ENCODE measurements around the gene DDX41. TPM values are rescaled to one million over a fixed set of nuclear protein-coding genes. Genes with fewer than 3 reads are reported as not detected.
A peak's percentile ranks its signal among the peaks of the same experiment; 100 is the strongest.

The DDX41 gene
- total RNA-seq, 1 experiment from 2014 or later = 104 TPM

DNA sequence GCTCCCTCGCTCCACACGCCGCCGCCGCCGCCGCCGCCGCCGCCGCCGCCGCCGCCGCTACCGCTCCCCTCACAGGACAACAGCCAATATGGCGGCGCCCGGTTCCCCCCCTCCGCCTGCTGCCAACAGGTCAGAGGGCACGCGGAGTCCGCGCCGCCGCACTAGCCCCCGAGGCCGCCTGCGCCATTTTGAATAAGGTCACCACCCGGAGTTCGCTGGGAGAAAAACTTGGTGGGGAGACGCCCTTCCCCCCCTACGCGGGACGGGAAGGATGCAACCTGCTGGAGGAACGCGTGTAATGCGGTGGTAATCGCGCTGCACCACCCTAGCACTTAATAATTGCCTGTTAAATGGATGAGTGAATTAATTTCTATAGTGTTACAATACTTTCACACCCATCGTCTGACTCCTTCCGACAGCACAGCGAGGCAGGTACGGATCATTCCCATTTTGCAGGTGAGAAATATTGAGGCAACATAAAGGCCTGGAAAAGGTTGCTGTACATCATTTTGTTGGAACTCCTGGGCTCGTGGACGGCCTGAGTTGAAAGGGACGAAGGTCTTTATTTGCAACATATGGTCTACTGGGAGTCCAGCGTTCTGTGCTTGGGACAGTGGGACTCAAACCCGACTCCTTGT is 37.8 kb upstream of the DDX41 start, which contains the start of gene FAM193B:
FAM193B (minus strand) TSS at position 90 of the 638 bp plus-strand sequence. CDS start 105 bp downstream, outside the sequence.
- Histone ChIP-seq H4K20me1 (ENCODE audit: insufficient read depth, low read depth, low read length) (peaks cover 13% of the 10 kb centered on the region; the same call in 1 of the 2 replicates), H3K9me2 (replicated peaks; ENCODE audit: insufficient read depth, low read length) (no peaks in the 10 kb centered on the region), H3K79me2 (ENCODE audit: low read length) (peaks cover 45% of the 10 kb centered on the region), H3K27me3 (ENCODE audit: low read length) (no peaks in the 10 kb centered on the region), H3K36me3 (ENCODE audit: insufficient read depth, low read length) (peaks cover 13% of the 10 kb centered on the region; the same call in 1 of the 2 replicates), H3K27ac (ENCODE audit: low read length) (peak within 1 kb of the TSS; percentile 44; the same call in 1 of the 2 replicates), H3K4me1 (ENCODE audit: low read length) (peaks cover 37% of the 10 kb centered on the region), H3K4me3 (ENCODE audit: low read length) (peak within 1 kb of the TSS; percentile 92), H3K9ac (ENCODE audit: low read length) (peak within 1 kb of the TSS; percentile 94), H2AFZ (ENCODE audit: low read length) (peak within 1 kb of the TSS; percentile 76; the same call in 1 of the 2 replicates), H3K4me2 (ENCODE audit: low read depth, low read length, poor library complexity, severe bottlenecking) (peak within 1 kb of the TSS; percentile 93), H3K9me3 (ENCODE audit: low read length) (no peaks in the 10 kb centered on the region)
- DNase-seq = peak; percentile 97

DNA sequence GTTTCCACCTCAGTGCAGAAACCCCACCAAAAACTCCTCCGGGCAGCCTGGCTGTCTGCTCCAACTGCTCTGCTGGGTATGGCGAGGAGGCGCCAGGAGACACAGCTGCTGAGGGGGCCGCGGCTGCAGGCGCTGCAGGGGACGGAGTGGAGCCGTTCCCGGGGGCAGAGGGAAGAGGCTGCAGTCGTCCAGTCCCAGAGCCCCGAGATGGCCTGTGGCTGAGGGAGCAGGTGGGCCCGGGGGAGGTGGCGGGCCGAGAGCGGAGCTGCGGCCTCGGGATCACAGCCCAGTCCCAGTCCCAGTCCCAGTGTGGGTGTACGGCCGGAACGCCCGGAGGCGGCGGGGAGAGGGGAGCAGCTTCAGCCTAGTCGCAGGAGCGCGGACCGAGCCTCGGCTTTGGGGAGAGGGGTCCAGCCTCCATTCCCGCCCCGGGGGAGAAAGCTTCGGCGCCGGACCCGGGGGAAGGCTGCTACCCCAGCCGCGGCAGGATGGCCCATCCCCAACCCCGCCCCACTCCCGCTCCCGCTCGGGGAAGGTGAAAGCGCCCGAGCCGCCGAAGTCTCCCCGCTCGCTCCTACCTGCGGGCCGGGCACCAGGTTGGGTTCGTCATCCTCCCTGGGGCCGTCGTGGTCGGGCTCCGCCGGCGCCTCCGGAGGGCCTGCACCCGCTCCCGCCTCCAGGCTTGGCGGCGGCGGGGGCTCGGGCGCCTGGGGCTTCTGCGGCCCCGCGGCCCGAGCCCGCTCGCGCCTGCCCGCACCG is 37.1 kb upstream of the DDX41 start:
- Histone ChIP-seq H3K36me3 (ENCODE audit: insufficient read depth, low read length) (peaks cover 13% of the 10 kb centered on the region; the same call in 1 of the 2 replicates), H3K27ac (ENCODE audit: low read length) (peak overlapping the region; percentile 44; the same call in 1 of the 2 replicates), H3K4me3 (ENCODE audit: low read length) (peak overlapping the region; percentile 92), H3K4me2 (ENCODE audit: low read depth, low read length, poor library complexity, severe bottlenecking) (peak overlapping the region; percentile 93), H2AFZ (ENCODE audit: low read length) (no peak overlapping the region), H3K9ac (ENCODE audit: low read length) (peak overlapping the region; percentile 94), H3K9me2 (replicated peaks; ENCODE audit: insufficient read depth, low read length) (no peaks in the 10 kb centered on the region), H3K4me1 (ENCODE audit: low read length) (peaks cover 37% of the 10 kb centered on the region), H4K20me1 (ENCODE audit: insufficient read depth, low read depth, low read length) (peaks cover 13% of the 10 kb centered on the region; the same call in 1 of the 2 replicates), H3K79me2 (ENCODE audit: low read length) (peaks cover 49% of the 10 kb centered on the region), H3K27me3 (ENCODE audit: low read length) (no peaks in the 10 kb centered on the region), H3K9me3 (ENCODE audit: low read length) (no peaks in the 10 kb centered on the region)
- DNase-seq = peak; percentile 63

DNA sequence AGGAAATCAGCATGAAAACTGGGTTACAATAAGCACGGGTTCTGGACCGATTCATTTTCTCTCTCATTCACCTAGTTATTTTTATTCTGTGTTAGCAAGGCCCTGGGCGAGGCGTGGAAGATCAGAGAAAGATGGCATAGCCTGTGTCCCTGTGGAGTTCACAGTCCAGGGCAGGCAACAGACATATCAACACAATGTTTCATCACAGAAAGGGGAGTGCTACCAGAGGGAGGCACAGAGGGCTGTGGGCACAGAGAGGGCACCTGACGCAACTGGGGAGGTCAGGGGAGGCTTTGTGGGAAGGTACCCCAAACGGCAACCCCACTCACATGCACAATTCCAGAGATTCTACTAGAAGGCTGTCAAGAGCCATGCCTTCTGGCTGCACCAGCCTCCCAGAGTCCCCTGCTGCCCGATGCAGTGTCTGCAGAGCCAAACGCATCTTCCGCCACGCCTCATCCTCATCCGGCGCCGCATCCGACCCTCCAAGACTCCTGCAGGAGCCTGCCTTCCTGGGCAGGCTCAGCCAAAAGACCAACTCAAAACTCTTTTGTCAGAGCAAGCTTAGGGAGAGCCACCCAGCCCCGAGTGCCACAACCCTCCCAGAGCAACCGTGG is 36.2 kb upstream of the DDX41 start:
- Histone ChIP-seq H3K27ac (ENCODE audit: low read length) (no peak overlapping the region; the same call in 1 of the 2 replicates), H3K4me2 (ENCODE audit: low read depth, low read length, poor library complexity, severe bottlenecking) (peak overlapping the region; percentile 93), H3K79me2 (ENCODE audit: low read length) (peaks cover 58% of the 10 kb centered on the region), H2AFZ (ENCODE audit: low read length) (no peak overlapping the region), H3K4me1 (ENCODE audit: low read length) (peaks cover 37% of the 10 kb centered on the region), H4K20me1 (ENCODE audit: insufficient read depth, low read depth, low read length) (peaks cover 13% of the 10 kb centered on the region; the same call in 1 of the 2 replicates), H3K9ac (ENCODE audit: low read length) (peak overlapping the region; percentile 94), H3K9me2 (replicated peaks; ENCODE audit: insufficient read depth, low read length) (no peaks in the 10 kb centered on the region), H3K4me3 (ENCODE audit: low read length) (peak overlapping the region; percentile 92), H3K27me3 (ENCODE audit: low read length) (no peaks in the 10 kb centered on the region), H3K9me3 (ENCODE audit: low read length) (no peaks in the 10 kb centered on the region), H3K36me3 (ENCODE audit: insufficient read depth, low read length) (peaks cover 13% of the 10 kb centered on the region; the same call in 1 of the 2 replicates)
- DNase-seq = no peak

DNA sequence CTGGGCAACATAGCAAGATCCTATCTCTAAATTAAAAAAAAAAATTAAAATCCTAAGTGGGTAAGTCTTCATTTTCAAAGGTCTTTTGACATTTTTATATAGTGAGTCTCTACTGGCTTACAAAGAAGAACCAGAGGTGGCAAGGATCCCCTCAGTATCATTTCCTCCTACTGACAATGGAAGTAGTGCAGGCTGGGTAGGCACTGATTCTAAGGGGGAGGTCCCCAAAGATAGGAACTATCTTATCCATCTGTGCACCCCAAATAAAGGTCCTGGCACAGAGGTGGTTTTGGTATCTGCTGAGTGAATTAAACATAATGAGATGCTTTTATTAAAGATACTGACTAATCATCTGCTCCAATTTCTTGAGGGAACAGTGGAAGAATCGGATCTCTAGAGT is 33.4 kb upstream of the DDX41 start:
- H3K36me3 ChIP-seq (ENCODE audit: insufficient read depth, low read length) = peaks cover 13% of the 10 kb centered on the region; the same call in 1 of the 2 replicates
- DNase-seq = peak; percentile 52
- no peak overlapping the region for H3K4me3 ChIP-seq (ENCODE audit: low read length)
- H3K9me3 ChIP-seq (ENCODE audit: low read length) = no peaks in the 10 kb centered on the region
- no peak overlapping the region for H3K4me2 ChIP-seq (ENCODE audit: low read depth, low read length, poor library complexity, severe bottlenecking)
- peaks cover 82% of the 10 kb centered on the region for H3K79me2 ChIP-seq (ENCODE audit: low read length)
- H3K9ac ChIP-seq (ENCODE audit: low read length) = no peak overlapping the region
- H4K20me1 ChIP-seq (ENCODE audit: insufficient read depth, low read depth, low read length) = peaks cover 13% of the 10 kb centered on the region; the same call in 1 of the 2 replicates
- H3K27ac ChIP-seq (ENCODE audit: low read length) = no peak overlapping the region
- H3K27me3 ChIP-seq (ENCODE audit: low read length) = no peaks in the 10 kb centered on the region
- H3K4me1 ChIP-seq (ENCODE audit: low read length) = peaks cover 20% of the 10 kb centered on the region
- H2AFZ ChIP-seq (ENCODE audit: low read length) = no peak overlapping the region
- H3K9me2 ChIP-seq (replicated peaks; ENCODE audit: insufficient read depth, low read length) = no peaks in the 10 kb centered on the region

DNA sequence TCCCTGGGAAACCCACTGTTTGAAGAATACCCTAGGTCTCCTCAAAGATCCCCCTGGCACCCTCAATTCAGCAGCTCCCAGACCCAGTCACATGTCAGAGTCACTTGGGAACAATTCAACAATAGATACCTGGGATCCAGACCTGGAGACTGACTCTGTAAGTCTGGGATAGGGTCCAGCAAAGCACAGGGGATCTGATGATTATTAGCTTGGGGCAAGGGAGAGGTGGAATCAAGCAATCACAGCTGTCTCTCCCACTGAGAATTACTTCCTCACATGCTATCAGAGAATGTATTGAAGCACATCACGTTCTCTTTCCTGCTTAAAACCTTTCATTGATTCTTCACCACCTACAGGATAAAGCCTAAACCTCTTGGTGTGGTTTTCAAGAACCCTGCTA is 31.7 kb upstream of the DDX41 start:
- Histone ChIP-seq H3K9me3 (ENCODE audit: low read length) (no peaks in the 10 kb centered on the region), H3K9me2 (replicated peaks; ENCODE audit: insufficient read depth, low read length) (no peaks in the 10 kb centered on the region), H3K27me3 (ENCODE audit: low read length) (no peaks in the 10 kb centered on the region), H3K27ac (ENCODE audit: low read length) (no peak overlapping the region), H4K20me1 (ENCODE audit: insufficient read depth, low read depth, low read length) (peaks cover 8% of the 10 kb centered on the region; the same call in 1 of the 2 replicates), H3K36me3 (ENCODE audit: insufficient read depth, low read length) (peaks cover 13% of the 10 kb centered on the region; the same call in 1 of the 2 replicates), H3K79me2 (ENCODE audit: low read length) (peaks cover 90% of the 10 kb centered on the region), H3K4me3 (ENCODE audit: low read length) (no peak overlapping the region), H3K4me2 (ENCODE audit: low read depth, low read length, poor library complexity, severe bottlenecking) (no peak overlapping the region), H3K4me1 (ENCODE audit: low read length) (peaks cover 15% of the 10 kb centered on the region), H3K9ac (ENCODE audit: low read length) (no peak overlapping the region), H2AFZ (ENCODE audit: low read length) (no peak overlapping the region)
- DNase-seq = no peak

DNA sequence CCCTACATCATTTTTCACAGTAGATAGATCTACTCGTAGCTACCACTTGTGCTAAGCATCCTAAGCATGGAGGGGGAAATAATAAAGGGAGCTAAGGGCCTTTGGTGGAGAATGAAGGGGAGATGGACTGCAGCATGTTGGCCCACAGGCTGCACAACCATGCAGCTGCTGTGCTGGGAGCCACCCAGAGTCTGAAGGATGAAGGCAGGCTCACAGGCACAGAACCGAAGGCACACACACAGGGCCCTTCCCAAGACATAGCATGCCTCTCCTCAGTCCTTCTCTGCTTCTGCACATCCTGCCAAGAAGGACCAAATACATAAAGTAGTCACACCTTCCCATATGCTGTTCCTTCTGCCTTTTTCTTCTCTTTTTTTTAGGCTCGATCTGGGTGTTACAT is 31.0 kb upstream of the DDX41 start:
- Histone ChIP-seq H3K9me2 (replicated peaks; ENCODE audit: insufficient read depth, low read length) (no peaks in the 10 kb centered on the region), H2AFZ (ENCODE audit: low read length) (no peak overlapping the region), H3K9me3 (ENCODE audit: low read length) (no peaks in the 10 kb centered on the region), H3K36me3 (ENCODE audit: insufficient read depth, low read length) (peaks cover 15% of the 10 kb centered on the region; the same call in 1 of the 2 replicates), H3K27me3 (ENCODE audit: low read length) (no peaks in the 10 kb centered on the region), H3K9ac (ENCODE audit: low read length) (no peak overlapping the region), H4K20me1 (ENCODE audit: insufficient read depth, low read depth, low read length) (peaks cover under 1% of the 10 kb centered on the region; the same call in 1 of the 2 replicates), H3K4me2 (ENCODE audit: low read depth, low read length, poor library complexity, severe bottlenecking) (no peak overlapping the region), H3K4me3 (ENCODE audit: low read length) (no peak overlapping the region), H3K4me1 (ENCODE audit: low read length) (peaks cover 8% of the 10 kb centered on the region), H3K79me2 (ENCODE audit: low read length) (peaks cover 90% of the 10 kb centered on the region), H3K27ac (ENCODE audit: low read length) (no peak overlapping the region)
- DNase-seq = no peak

DNA sequence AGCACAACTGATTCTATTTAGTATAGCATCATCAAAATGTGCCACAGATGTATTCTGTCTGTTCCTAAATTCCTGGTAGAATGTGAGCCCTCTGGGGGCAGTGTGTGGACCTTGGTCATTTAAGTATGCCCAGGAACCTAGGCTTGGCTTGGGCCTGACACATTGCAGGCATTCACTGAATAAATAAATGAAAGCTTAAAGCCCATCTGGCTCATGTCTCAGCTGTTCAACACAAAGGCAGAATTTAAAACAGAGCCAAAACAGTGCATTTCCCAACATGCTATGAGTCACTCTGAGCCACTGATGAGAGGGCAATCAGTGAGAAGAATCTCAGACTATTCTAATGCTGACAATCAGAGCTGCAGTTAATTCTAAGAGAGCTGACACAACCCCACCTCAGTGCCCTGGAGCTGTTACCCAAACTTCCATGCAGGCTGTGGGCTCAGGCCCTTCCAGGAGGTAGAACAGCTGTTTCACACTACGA is 29.5 kb upstream of the DDX41 start:
- Histone ChIP-seq H3K9me3 (ENCODE audit: low read length) (no peaks in the 10 kb centered on the region), H3K27ac (ENCODE audit: low read length) (no peak overlapping the region), H3K36me3 (ENCODE audit: insufficient read depth, low read length) (peaks cover 14% of the 10 kb centered on the region; the same call in 1 of the 2 replicates), H4K20me1 (ENCODE audit: insufficient read depth, low read depth, low read length) (no peaks in the 10 kb centered on the region), H3K4me2 (ENCODE audit: low read depth, low read length, poor library complexity, severe bottlenecking) (no peak overlapping the region), H3K4me3 (ENCODE audit: low read length) (no peak overlapping the region), H3K4me1 (ENCODE audit: low read length) (peaks cover 4% of the 10 kb centered on the region; the same call in 1 of the 2 replicates), H3K9ac (ENCODE audit: low read length) (no peak overlapping the region), H3K27me3 (ENCODE audit: low read length) (no peaks in the 10 kb centered on the region), H3K79me2 (ENCODE audit: low read length) (peaks cover 88% of the 10 kb centered on the region), H3K9me2 (replicated peaks; ENCODE audit: insufficient read depth, low read length) (no peaks in the 10 kb centered on the region), H2AFZ (ENCODE audit: low read length) (no peak overlapping the region)
- DNase-seq = no peak
